ENCODE results near the gene SCYGR8. TPM values are rescaled to one million over a fixed set of nuclear protein-coding genes. Genes with fewer than 3 reads are reported as not detected.

Gene SCYGR8
- polyA plus RNA-seq, 3 donors, result not detected

- Mint-ChIP-seq H3K4me1 (no peaks in the 10 kb centered on the region), H3K4me3 (no peak overlapping the region), H3K36me3 (no peaks in the 10 kb centered on the region), H3K9me3 (peaks cover 0 to 6% (median 0%) of the 10 kb centered on the region in 7 donors), H3K27ac (no peak overlapping the region), H3K27me3 (ENCODE audit: low read depth in 3 of 3) (peaks cover 2 to 5% (median 3%) of the 10 kb centered on the region in 3 donors)
- Histone ChIP-seq H3K27me3 (ENCODE audit: control insufficient read depth in 2 of 2, insufficient read depth in 2 of 2, low read length in 2 of 2) (no peaks in the 10 kb centered on the region), H3K9ac (ENCODE audit: insufficient read depth, low read length, poor library complexity, severe bottlenecking) (no peak overlapping the region), H3K36me3 (replicated peaks in 1 of 2; ENCODE audit: control insufficient read depth in 1 of 2, insufficient read depth in 2 of 2, low read length in 2 of 2) (no peaks in the 10 kb centered on the region), H3K4me1 (ENCODE audit: control insufficient read depth in 1 of 2, insufficient read depth in 2 of 2, low read length in 2 of 2) (no peaks in the 10 kb centered on the region), H3K9me3 (replicated peaks in 1 of 2; ENCODE audit: control insufficient read depth in 1 of 2, insufficient read depth in 1 of 2, low read length in 2 of 2) (no peaks in the 10 kb centered on the region), H3K4me3 (replicated peaks in 1 of 3; ENCODE audit: low read depth in 2 of 3, low read length in 3 of 3) (no peak overlapping the region), H3K79me2 (ENCODE audit: insufficient read depth, low read length) (no peaks in the 10 kb centered on the region), H2AFZ (ENCODE audit: insufficient read depth, low read depth, low read length, poor library complexity, severe bottlenecking) (no peak overlapping the region), H3K4me2 (replicated peaks; ENCODE audit: extremely low read depth, low read length, poor library complexity, severe bottlenecking) (no peak overlapping the region), H3K27ac (ENCODE audit: low read depth in 1 of 2, low read length in 2 of 2) (no peak overlapping the region), H4K20me1 (ENCODE audit: insufficient read depth, low read length) (no peaks in the 10 kb centered on the region)
- DNase-seq, result no peak
- TF ChIP-seq CTCF (IDR thresholded peaks at IDR 0.05), result no peak
- intact Hi-C loops (cut with micrococcal nuclease), result no loop called here
- no CpG with 5 or more reads among the region's 6 CpGs for WGBS (ENCODE audit: insufficient coverage)
These were observed 29.5 kb downstream of the SCYGR8 start for GRCh38 chr2:227774895-227775842.

- Histone ChIP-seq H3K4me1 (ENCODE audit: control insufficient read depth in 1 of 2, insufficient read depth in 2 of 2, low read length in 2 of 2) (peaks cover 21 to 30% of the 10 kb centered on the region in 2 donors), H2AFZ (ENCODE audit: insufficient read depth, low read depth, low read length, poor library complexity, severe bottlenecking) (no peak overlapping the region), H3K4me3 (replicated peaks in 1 of 3; ENCODE audit: low read depth in 2 of 3, low read length in 3 of 3) (no peak overlapping the region), H3K79me2 (ENCODE audit: insufficient read depth, low read length) (no peaks in the 10 kb centered on the region), H3K27ac (ENCODE audit: low read depth in 1 of 2, low read length in 2 of 2) (no peak overlapping the region), H3K27me3 (ENCODE audit: control insufficient read depth in 2 of 2, insufficient read depth in 2 of 2, low read length in 2 of 2) (no peaks in the 10 kb centered on the region), H3K9ac (ENCODE audit: insufficient read depth, low read length, poor library complexity, severe bottlenecking) (no peak overlapping the region), H4K20me1 (ENCODE audit: insufficient read depth, low read length) (no peaks in the 10 kb centered on the region), H3K9me3 (replicated peaks in 1 of 2; ENCODE audit: control insufficient read depth in 1 of 2, insufficient read depth in 1 of 2, low read length in 2 of 2) (no peaks in the 10 kb centered on the region), H3K4me2 (replicated peaks; ENCODE audit: extremely low read depth, low read length, poor library complexity, severe bottlenecking) (no peak overlapping the region), H3K36me3 (replicated peaks in 1 of 2; ENCODE audit: control insufficient read depth in 1 of 2, insufficient read depth in 2 of 2, low read length in 2 of 2) (no peaks in the 10 kb centered on the region)
- no peak overlapping the region for H3K4me3 Mint-ChIP-seq
- no peak for TF ChIP-seq CTCF (IDR thresholded peaks at IDR 0.05)
- no peak overlapping the region for H3K27ac Mint-ChIP-seq
- peaks cover 2 to 9% (median 5%) of the 10 kb centered on the region in 3 donors for H3K27me3 Mint-ChIP-seq (ENCODE audit: low read depth in 3 of 3)
- H3K36me3 Mint-ChIP-seq, result no peaks in the 10 kb centered on the region
- no peak for DNase-seq
- intact Hi-C loops (cut with micrococcal nuclease), result loop anchor here (5.0 to 10.0 kb wide), 3 partner anchors 36 to 81 kb away; no protein-coding TSS in a partner anchor
- H3K9me3 Mint-ChIP-seq, result peaks cover 0 to 6% (median 0%) of the 10 kb centered on the region in 7 donors
- H3K4me1 Mint-ChIP-seq, result peaks cover 31% of the 10 kb centered on the region
- 84% methylated on average over 12 of the region's 14 CpGs for WGBS (ENCODE audit: insufficient coverage)
These were observed 35.4 kb downstream of the SCYGR8 start for GRCh38 chr2:227780981-227781615.

Data from CD14-positive monocyte (primary cell).